Fibroblast of skin of scalp (primary cell): ENCODE measurements around the gene HCN4.

ENCODE experiments used
- DNase-seq: peaks from one replicate; pipeline ENCODE4 v3.0.0-alpha.2; 2013

HCN4 gene

DNA sequence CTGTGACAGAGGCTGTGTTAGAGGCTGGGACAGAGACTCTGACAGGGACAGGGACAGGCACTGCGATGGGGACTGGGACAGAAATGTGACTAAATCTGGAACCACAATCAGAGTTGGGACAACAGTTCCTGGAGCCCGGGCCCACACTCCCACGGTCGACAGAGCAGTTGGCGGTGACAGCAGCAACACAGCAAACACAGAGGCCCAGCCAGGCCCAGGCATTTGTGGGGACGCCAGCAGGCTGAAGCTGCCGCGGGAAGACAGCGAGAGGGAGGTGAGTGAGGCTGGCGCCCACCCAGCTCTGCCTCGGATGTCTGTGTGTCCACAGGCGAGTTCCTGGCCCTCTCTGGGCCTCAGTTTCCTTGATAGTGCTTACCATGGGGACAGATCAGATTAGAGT is 9.3 kb upstream of the HCN4 start:
- DNase-seq, result no peak

DNA sequence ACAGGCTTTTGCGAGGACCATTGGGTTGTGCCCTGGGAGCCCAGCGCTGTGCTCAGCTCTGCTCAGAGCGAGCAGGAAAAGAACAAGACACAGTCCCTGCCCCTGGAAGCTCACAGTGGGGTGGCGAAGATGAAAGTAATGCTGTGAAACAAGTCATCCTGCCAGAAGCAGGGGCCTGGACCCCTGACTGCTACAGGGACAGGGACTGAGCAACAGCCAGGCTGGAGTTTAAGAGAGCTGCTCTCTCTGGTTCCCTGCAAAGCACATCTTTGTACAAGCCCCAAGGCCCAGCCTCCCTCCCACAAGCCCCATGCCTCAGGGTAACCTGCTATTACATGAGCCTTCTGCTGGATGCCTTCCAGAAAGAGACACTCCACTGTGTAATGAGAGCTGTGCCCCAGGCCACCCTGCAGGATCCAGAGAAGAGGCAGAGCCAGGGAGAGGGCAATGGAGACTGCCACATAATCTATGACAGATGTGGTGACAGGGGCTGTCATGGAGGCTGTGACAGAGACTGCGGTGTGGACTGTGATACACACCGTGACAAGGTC is 7.1 kb upstream of the HCN4 start:
- no peak for DNase-seq

DNA sequence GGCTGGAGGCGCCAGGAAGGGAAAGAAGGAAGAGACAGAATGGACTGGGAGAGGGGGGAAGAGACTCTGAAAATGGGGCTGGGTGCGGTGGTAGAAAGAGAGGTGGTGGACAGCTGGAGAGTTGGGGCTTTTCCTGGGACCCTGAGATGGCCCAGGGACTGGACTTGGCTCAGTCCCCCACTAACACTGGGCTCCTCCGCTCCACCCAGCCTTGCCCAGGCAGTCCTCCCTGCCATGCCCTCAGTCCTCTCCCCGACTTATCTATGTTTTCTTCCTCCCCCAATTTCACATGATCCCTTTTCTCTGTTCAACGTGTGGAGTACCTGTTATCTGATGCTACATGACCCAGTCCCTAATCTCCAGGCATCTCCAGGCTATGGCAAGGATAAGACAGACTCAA is 6.3 kb upstream of the HCN4 start:
- no peak for DNase-seq

DNA sequence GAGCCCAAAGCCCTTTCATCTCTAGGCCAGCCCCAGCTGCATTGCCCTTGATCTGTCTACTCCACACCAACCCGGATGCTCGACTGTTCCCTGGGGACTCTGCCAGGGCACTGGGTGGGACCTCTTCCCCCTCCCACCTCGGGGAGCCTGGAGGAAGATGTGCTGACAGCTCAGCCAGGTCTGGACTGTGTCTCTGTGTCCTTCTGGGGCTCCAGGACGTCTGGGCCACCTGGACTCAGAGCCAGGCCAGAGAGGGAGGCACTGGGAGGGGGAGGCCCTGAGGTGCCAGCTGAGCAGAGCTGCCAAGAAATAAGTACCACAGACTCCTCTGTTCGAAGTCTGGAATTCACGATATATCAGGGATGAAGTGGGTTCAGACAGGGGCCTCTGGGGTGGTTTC is 5.8 kb upstream of the HCN4 start:
- DNase-seq, result no peak

DNA sequence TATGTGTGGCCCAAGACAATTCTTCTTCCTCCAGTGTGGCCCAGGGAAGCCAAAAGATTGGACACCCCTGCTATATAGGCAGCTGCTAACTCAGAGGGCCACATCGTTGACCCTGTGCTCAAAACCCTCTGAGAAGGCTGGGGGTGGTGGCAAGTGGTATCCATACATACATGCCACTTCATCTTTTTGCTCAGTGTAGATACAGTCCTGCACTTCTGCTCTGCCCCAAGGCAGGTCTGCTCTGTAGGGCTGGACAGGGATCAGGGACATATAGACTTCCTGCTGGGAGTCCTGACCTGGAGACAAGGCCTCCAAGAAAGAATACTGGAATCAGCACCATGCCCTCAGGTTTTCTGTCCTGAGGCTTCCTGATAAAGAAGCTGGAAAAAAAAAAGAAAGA is 4.5 kb upstream of the HCN4 start:
- no peak for DNase-seq

DNA sequence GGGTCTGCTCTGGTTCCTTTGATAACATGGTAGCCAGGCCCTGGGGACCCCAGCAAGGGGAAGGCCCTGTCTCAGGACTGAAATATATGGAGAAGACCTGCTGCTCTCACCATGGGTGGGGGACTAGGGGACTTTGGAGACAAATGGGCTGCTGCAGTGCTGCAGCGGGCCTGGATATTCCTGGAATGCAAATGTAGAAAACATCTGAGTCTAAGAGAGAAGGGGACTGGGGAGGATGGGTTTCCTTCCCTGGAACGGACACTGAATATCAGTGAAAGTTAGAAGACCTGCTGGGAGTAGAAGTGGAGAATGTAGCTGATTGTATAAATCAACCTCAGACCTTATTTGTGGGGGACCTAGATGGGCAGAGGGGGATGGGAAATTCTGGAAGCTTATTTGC is 3.1 kb upstream of the HCN4 start:
- DNase-seq, result no peak

DNA sequence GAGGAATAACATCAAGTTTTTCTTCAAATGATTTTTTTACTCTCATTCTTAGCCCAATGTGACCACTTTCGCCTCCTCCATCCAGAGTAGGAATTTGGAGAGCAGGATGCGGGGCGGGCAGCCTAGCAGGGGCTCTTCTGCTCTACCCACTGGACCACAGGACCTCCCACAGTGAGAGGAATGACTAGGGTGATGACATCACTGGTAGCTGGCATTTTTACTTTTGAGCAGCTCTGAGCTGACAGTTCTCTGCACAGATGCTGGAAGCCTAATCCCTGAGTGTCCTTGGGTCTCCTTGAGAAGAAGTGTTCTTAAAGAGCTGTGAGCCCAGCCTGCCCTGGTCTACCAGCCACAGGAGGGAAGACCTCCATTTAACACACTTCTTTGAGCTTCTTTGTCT is 1.4 kb upstream of the HCN4 start:
- DNase-seq, result peak; percentile 40

DNA sequence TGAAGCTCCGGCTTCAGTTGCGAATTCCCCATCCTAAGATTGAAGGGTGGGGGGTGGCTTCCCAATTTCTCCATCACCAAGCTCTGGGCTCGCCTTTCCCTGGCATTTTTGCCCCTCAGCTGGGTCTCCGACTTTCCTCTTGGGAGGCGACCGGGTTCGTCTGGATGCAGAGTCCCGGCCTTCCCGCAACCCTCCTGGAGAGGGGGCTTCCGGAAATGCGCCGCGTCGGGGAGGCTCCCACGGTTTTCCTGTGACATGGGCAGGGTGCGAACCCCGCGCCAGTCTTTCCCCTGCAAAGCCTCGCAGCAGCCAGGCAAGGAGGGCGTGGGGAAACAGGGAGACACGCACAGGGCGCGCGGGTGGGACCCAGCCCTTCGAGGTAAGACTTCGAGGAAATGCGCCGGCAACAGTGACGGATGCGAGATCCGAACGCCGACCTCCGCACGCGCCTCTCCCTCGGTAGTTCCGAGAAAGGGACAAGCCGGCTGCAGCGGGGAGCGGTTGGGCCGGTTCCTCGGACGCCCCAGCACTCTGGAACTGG is 466 bp upstream of the HCN4 start:
- DNase-seq, result no peak

DNA sequence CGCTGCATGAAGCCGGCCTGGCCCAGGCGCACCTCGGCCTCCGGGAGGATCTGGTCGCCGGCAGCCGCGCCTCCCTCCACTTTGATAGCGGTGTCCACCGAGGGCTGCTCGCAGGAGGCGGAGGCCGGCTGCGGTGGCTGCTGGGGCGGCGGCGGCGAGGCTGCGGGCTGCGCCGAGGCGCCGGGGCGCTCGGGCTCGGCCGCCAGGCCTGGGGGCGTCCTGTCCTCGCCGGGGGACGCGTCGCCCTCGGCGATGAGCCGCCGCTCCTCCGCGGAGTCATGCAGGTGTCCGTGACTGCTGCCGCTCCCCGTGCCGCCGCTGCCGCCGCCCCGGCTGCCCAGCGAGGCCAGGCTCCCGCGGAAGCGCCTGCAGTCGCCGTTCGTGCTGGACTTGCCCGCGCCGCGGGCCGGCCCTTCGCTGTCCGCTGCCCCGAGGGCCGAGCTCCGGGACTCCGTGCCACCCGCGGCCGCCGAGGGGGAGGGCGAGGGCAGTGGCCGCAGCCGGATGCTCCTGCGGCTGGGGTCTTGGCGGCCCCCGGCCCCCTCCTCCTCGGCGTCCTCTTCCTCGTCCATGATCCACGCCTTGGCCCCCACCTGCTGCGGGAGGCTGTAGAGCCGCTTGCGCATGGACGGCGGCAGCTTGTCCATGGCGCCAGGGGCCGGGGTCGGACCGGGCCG is 996 bp downstream of the HCN4 start:
- no peak for DNase-seq

DNA sequence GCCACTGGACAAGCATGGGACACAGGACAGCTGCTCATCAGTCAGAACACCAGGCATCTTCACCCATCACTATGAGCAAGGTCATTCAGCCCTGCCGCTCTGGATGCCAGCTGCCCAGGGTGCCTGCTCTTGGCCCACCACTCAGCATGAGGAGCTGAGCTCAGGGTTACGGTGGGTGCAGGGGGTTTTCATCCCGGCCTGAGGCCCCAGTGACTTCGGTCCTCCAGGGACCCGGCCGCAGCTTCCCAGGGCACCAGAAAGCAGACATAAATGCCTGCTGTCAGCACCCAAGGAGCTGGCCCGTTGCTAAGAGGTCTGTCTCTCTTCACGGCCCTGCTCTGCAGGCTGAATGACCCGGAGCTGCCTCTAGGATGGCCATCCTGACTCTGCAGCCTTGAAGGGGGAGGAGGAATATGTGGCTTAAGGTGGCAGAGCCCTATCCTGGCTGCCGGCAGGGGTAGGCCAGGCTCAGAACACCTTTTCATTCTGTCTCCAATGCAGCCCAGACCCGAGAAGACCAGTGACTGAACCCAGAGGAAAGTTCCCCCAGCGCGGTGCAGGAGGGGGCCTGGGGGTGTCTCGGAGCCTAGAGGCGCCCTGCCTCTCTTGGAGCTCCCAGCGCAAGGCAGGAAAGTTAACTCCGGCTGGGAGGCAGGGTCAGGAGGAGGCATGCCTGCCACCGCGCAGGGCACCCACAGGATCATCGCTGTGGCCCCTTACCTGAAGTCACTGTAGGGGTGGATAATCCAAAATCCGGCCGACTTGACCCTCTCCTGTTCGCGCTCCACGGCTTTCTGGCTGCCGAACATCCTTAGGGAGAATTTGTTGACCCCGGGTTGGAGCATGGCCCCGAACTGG is 1.8 kb downstream of the HCN4 start:
- DNase-seq, result no peak

DNA sequence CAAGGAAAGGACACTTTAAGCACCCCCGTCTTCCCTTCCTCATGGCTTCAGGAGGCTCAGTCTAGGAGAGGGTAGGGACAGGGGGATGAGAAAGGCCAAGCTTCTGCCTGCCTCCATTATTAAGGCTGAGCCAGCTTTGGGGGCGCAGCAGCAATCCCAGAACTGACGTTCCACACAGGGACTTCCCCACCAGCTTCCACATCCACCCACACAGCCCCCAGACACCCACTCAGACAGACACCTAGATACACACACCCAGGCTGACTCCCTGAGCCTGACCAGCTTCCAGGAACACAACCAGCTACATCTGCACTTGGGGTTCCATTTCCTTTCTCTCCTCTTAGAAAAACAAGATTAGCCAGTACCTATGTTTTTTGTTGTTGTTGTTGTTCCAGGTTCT is 4.7 kb downstream of the HCN4 start:
- DNase-seq, result no peak

DNA sequence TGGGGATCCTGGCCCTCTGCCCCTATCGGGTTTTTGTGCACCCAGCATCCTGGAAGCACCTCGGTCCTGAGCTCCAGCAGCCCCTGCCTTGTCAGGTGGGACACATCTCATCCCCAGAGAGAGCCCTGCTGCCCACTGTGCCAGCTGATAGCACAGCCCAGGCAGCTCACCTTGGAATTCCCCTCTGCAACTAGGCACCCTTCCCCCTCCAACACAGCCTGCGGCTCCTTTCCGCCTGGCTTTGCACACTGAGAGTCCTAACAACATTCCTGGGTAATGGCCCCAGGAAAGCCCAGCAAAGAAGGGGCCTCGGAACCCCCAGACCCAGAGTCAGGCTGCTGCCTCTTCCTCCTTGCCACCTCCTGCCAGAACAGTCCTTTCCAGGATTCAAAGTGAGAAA is 5.9 kb downstream of the HCN4 start:
- DNase-seq, result no peak

DNA sequence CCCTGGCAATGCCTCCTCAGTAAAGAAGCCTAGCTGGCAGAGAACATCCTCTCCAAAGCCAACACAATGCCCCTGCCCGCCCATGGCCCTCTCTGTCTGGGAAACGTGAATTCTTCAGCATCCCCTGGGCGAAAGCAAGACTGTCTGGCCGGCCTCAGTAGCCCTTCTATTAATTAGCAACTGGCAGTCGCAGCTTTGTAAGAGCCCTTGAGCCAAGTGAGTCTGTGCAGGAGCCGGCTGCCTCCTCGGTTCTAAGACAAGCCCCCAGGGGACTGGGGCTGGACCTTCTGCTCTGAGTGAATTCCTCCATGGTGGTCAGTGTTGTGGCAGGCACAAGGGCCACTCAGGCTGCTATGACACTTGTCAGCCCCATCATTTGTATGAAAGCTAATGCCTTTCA is 7.4 kb downstream of the HCN4 start:
- no peak for DNase-seq

DNA sequence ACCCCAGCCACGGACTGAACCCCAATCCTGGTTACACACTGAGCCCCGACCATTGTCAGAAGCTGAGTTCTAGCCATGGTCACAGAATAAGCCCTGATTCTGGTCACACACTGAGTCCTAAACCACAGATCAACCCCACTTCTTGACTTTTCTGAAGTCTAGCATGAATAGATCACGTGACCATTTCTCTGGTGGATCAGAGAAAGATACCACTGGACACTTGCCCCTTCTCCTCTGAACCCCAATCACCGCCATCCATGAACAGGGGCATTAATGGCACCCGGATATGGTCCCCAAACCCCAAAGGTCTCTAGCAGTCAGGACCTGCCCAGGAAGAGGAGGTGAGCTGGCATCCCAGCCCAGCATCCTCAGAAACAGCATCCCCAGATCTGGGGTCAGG is 9.1 kb downstream of the HCN4 start:
- no peak for DNase-seq

DNA sequence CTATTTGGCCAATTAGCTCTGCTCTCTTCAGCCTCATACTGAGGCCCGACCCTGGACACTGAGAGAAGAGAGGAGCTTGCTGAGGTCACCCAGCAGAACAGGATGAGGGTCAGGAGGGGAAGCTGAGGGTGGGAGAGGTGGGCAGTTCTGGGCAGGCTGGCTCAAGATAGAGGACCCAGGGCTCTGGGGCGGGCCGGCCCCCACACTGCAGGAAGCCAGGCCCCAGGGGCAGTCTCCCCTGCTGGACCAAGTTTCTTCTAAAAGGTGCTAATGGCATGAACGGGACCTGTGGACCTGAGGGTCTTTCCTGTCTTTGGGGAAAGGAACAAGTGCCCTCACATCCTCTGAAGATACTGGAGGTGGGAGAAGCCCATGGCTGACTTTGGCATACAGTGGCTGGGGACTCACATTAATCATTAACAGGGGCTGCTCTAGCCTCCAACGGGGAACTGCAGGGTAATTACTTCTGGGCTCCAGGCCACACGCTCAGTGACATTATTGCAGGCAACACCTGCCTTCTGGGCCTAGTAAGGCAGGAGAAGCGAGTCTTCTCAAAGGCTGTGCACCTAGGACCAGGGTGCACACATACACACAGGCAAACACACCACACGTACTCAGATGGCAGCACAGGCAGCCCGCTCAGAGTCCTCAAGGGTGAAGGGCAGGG is 10.6 kb downstream of the HCN4 start:
- no peak for DNase-seq

DNA sequence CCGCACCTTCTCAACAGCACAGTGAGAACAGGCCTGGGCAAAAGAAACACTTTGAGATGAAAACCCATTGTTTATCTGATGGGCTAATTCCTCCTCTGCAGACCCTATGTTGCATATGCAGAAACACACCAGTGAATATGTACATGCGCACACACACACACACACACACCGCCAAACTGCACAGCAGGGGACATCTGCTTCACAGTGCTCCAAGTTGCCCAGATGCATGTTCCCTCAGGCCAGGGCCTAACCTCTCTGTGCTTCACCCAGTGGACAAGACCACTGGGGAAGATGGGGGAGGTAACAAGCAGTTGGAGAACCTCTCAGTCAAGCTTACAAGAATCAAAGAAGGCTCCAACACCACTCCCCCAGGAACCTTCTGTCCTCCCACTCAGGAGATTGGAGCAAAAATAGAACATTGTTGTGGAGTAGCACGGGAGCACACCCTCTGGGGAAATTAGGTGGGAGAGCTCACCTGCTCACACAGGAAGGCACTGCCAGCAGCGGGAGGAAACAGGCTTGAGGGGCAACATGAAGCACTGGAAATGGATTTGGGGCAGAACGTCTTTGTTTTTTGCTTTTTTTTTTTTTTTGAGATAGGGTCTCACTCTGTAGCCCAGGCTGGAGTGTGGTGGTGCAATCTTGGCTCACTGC is 13.0 kb downstream of the HCN4 start:
- no peak for DNase-seq

DNA sequence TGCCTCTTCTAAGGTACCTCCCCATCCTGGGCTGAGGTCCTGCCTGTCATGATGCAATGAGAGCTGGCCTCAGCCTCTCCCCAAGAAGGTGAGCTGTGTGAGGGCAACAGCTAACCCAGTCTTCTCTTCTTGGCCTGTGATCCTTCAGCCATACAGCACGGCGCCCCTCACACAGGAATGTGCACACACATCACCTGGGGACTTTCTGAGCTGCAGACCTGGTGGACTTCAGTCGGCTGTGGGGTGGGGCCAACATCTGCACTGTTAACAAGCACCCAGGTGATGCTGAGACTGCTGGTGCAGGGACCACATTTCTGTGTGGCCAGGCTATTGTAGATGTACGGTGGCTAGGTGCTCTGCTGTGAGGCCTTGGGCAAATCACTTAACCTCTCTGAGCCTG is 14.5 kb downstream of the HCN4 start:
- DNase-seq, result no peak

DNA sequence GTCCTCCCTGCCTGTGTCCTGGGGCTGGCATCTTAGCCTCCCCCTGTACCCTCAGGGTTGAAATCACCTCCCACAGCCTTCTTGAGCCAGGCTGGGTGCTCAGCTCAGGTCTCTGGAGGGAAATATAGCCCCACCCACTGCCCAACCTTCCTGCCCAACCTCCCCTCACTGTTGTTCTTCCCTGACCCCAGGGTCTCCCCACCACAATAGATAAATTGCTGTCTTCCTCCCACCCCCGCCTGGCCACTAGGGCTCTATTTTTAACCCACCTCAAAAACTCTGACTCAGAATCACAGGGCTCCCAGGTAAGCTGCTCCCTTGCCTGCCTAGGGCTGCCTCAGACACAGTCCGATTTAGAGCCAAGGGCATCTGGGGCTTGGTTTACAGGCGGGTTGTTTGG is 15.0 kb downstream of the HCN4 start:
- DNase-seq, result no peak

DNA sequence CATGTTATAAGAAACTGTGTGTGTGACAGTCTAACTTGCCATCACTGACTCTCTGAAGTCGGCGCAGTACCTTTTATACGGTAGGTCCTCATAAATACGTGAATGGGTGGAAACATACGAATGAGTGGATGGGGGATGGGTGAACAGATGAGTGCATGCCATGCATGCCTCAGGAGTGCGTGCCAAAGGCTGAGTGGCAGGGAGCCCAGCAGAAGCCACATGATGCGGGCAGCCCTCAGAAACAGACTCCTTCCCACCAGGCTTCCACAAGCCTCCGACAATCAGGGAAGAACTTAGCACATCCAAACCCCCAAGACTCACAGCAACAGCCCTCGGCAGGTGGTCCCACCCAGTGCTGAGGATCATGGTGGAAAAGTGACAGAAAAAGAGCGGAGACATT is 16.7 kb downstream of the HCN4 start:
- DNase-seq, result no peak

DNA sequence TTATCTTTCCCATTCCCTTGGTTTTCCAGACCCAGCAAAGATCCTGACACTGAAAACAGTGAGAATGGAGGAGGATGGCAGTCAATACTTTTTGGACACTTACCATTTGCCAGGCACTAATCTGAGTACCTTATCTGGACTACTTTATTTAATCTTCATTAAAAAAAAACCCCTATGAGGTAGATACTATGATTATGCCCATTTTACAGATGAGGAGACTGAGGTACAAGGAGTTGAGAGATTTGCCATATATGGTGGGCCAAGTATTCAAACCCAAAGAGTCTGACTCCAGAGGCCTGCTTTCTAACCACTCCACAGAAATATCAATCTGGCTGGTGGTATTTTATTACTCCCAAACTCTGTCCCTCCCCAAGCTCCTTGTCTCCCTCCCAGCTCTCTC is 19.6 kb downstream of the HCN4 start:
- DNase-seq, result no peak

DNA sequence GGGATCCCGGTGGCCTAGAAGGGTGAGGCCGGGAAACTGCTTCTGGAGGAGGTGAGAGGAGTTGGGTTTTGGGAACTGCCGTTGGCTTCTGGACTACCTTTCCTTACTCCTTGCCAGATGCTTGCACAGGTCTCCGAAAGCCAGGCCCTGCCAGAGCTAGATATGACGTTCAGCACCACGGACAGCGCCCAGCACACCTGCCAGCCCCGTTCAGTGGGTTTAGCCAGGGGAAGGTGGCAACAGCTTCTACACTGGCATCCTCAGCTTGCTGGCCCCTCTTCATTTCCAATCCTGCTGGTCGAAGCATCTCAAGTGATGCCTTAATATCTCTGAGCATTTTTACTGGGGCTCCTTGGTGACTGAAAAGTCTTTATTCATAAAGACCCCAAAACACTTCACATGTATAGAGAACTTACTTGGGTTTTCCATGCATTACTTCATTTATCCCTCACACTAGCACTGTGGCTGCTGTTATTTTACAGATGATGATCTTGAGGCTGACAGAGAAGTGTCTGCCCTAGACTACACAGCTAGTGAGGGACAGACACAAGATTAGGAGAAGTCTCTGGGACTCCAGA is 21.9 kb downstream of the HCN4 start:
- peak; percentile 36 for DNase-seq

DNA sequence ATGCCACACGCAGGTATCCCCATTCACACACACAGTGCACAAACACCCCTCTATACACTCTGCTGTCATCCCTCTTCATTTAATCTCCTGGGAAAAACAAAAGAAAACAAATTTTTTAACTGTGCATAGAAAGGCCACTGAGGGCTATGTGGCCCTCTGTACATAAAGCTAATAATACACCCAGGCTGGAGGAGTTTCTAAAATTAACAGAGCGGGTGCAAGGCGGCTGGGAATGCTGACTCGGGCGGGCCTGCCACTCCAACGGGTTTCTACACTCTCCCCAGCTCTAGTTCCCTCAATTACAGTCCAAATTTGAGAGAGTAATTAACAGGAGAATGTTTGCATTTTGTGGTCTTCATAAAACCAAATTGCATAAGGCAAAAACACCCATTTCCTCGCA is 23.1 kb downstream of the HCN4 start:
- no peak for DNase-seq
